ENCODE results near the gene DSCAML1. TPM values are rescaled to one million over a fixed set of nuclear protein-coding genes. Genes with fewer than 3 reads are reported as not detected.

Gene DSCAML1
- total RNA-seq, 6 donors from 2014 or later: 0.30 to 3.1 (median 1.3) TPM

DNA sequence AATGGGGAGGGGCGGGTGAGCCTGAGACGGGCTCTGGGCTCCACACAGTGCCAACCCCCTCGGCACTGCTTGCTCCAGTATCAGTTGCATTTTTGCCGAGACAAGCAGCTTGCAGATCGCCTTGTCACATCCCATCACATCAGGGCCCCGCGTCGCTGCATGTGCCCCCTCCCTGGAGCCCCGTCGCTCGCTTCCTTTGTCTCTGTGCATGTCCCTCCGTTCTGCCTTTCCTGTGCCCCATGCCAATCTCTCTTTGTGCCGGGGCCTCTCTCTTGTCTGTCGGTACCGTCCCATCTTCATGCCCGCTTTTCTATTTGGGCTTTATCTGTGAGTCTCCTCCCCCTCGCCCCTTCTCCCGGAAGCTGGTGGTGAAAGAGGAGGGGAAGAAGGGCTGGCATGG is 267.2 kb downstream of the DSCAML1 start:
- Histone ChIP-seq H3K36me3 (no peaks in the 10 kb centered on the region), H3K27me3 (no peaks in the 10 kb centered on the region), H3K4me1 (peaks cover 0 to 5% (median 0%) of the 10 kb centered on the region in 4 donors), H3K4me3 (no peak overlapping the region), H3K27ac (no peak overlapping the region), H3K9me3 (no peaks in the 10 kb centered on the region)
- DNase-seq (no peak), ATAC-seq (ENCODE audit: low FRiP score in 2 of 2) (no peak)
- WGBS, 2 donors: 65% methylated on average over 18 of the region's 18 CpGs
- TF ChIP-seq POLR2A (IDR thresholded peaks at IDR 0.05) (no peak), POLR2AphosphoS5 (IDR thresholded peaks at IDR 0.05) (no peak), EP300 (IDR thresholded peaks at IDR 0.05) (no peak)
- TF ChIP-seq, protein P1, sequence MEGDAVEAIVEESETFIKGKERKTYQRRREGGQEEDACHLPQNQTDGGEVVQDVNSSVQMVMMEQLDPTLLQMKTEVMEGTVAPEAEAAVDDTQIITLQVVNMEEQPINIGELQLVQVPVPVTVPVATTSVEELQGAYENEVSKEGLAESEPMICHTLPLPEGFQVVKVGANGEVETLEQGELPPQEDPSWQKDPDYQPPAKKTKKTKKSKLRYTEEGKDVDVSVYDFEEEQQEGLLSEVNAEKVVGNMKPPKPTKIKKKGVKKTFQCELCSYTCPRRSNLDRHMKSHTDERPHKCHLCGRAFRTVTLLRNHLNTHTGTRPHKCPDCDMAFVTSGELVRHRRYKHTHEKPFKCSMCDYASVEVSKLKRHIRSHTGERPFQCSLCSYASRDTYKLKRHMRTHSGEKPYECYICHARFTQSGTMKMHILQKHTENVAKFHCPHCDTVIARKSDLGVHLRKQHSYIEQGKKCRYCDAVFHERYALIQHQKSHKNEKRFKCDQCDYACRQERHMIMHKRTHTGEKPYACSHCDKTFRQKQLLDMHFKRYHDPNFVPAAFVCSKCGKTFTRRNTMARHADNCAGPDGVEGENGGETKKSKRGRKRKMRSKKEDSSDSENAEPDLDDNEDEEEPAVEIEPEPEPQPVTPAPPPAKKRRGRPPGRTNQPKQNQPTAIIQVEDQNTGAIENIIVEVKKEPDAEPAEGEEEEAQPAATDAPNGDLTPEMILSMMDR (IDR thresholded peaks at IDR 0.05): no peak

DNA sequence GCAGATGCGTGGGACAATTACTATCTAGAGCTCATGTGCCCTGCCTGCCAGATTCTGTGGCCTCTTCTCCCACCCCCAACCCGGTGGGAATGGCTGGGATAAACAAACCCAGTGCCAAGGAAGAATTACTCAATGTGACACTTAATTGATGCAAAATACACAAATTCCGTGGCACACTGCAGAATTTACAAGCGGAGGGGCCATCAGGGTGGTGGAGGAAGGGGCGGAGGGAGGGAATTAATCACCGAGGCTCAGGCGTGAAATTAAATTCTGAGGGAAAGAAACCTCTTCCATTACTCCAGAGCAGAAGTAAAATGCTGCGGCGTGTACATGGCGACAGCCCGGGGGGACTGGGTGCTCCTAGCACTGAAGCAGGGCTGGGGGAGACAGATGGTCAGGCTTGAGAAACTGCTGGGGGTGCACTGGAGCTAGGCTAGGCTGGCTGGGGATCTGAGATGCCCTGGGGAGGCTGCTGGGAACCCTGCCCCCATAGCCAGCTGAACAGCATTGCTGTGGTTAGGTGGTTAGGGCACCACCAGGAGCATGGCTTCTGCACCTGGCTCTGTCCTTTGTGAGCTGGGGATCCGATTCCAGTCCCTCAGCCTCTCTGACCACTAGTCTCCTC is 268.8 kb downstream of the DSCAML1 start:
- DNase-seq (no peak), ATAC-seq (ENCODE audit: low FRiP score in 2 of 2) (no peak)
- Histone ChIP-seq H3K27me3 (no peaks in the 10 kb centered on the region), H3K36me3 (no peaks in the 10 kb centered on the region), H3K9me3 (no peaks in the 10 kb centered on the region), H3K4me1 (peaks cover 0 to 5% (median 0%) of the 10 kb centered on the region in 4 donors), H3K27ac (no peak overlapping the region), H3K4me3 (no peak overlapping the region)
- 65 to 68% methylated on average over 12 of the region's 12 CpGs for WGBS, 2 donors
- TF ChIP-seq POLR2AphosphoS5 (IDR thresholded peaks at IDR 0.05): no peak

DNA sequence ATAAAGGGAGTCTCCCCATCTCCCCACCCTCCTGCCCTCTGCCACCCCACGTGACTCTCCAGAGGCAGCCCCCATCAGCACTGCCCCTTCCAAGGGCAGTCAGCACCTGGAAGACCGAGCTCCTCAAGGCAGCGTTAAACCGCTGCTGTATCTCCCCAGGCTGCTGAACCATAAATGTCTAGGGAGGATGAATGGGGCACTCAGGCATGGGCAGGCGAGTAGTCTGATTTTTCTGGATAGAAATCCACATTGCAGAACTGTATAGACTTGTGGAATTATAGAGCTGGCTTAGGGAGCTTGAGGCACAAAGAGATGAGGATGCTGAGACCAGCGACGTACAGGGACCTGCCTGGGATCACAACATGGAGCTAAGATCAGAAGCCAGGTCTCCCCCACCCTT is 269.7 kb downstream of the DSCAML1 start:
- Histone ChIP-seq H3K4me3 (no peak overlapping the region), H3K36me3 (no peaks in the 10 kb centered on the region), H3K27ac (no peak overlapping the region), H3K9me3 (no peaks in the 10 kb centered on the region), H3K4me1 (peaks cover 0 to 5% (median 0%) of the 10 kb centered on the region in 4 donors), H3K27me3 (no peaks in the 10 kb centered on the region)
- TF ChIP-seq EP300 (IDR thresholded peaks at IDR 0.05) (no peak), POLR2AphosphoS5 (IDR thresholded peaks at IDR 0.05) (no peak), POLR2A (IDR thresholded peaks at IDR 0.05) (no peak)
- TF ChIP-seq, protein P1 (IDR thresholded peaks at IDR 0.05): no peak
- no peak for DNase-seq
- WGBS, 2 donors: 87 to 89% methylated on average over 7 of the region's 7 CpGs
- ATAC-seq (ENCODE audit: low FRiP score in 2 of 2): no peak

DNA sequence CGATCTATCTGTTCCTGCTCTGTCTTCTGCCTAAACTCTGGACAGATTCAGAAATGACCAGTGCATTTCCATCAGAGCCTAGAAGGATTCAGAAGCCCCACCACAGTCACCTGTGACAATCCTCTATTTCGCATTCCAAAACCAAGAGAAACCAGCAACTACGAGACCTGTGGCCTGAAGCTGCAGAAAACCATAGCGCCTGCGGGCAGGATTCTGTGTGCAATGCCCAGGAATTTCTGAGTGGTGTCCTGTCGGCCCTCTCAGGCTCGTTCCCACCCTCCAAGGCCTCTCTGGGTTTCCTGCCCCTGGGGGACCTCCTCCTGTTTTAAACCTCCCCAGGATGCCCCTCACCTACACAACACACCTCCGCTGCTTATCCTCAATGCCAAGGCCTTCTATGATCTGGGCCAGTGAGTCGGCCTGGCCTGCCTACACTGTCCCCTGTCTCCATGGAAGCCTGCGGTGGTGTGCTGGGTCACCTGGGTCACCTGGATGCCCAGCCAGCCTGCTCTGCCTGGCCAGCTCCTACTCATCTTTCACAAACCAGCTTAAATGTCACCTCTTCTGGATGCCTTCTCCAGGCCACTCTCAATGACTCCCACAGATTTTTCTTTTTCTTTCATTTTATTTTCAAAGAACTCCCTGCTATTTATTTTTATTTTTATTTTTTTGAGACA is 271.0 kb downstream of the DSCAML1 start:
- Histone ChIP-seq H3K27me3 (no peaks in the 10 kb centered on the region), H3K4me3 (no peak overlapping the region), H3K9me3 (no peaks in the 10 kb centered on the region), H3K36me3 (no peaks in the 10 kb centered on the region), H3K4me1 (peaks cover 0 to 5% (median 0%) of the 10 kb centered on the region in 4 donors), H3K27ac (no peak overlapping the region)
- DNase-seq (no peak), ATAC-seq (ENCODE audit: low FRiP score in 2 of 2) (no peak)
- TF ChIP-seq, protein P1 (IDR thresholded peaks at IDR 0.05): no peak
- TF ChIP-seq POLR2AphosphoS5 (IDR thresholded peaks at IDR 0.05) (no peak), EP300 (IDR thresholded peaks at IDR 0.05) (no peak), POLR2A (IDR thresholded peaks at IDR 0.05) (no peak)
- WGBS, 2 donors: 84 to 87% methylated on average over 10 of the region's 10 CpGs

DNA sequence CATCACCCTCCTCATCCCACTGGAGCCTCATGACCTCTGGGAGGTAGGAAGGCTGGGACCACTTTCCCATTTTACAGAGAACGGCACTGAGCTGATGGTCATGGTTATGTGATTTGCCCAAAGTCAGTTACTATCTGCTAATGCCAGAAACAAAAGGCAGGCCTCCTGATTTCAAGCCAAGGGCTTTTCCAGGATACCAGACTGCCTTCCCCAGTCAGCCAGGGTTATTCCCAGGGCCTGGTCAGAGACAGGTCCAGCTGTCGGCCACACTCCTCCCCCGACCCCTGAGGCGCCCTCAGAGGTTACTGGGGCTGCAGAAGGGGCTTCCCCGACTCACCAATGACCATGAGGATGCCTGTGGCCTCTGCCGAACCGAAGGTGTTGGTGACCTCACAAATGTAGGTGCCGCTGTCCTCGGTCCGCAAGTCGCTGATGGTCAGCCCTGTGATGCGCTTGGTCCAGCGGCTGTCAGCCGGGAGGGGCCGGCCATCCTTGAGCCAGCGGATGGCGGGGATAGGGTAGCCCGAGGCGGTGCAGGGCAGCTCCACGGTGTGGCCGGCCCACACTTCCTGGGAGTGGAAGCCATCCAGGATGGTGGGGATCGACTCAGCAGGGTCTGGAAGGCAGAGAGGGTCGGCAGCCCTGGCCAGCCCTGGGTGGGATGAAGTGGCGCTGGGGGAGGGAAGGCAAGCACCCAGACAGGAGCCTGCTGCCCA is 272.4 kb downstream of the DSCAML1 start:
- ATAC-seq (ENCODE audit: low FRiP score in 2 of 2): no peak
- TF ChIP-seq, protein P1 (IDR thresholded peaks at IDR 0.05): no peak
- no peak for TF ChIP-seq POLR2AphosphoS5 (IDR thresholded peaks at IDR 0.05)
- no peak for TF ChIP-seq POLR2A (IDR thresholded peaks at IDR 0.05)
- no peak for TF ChIP-seq EP300 (IDR thresholded peaks at IDR 0.05)
- Histone ChIP-seq H3K4me1 (peaks cover 0 to 4% (median 0%) of the 10 kb centered on the region in 4 donors), H3K4me3 (no peak overlapping the region), H3K27me3 (no peaks in the 10 kb centered on the region), H3K36me3 (no peaks in the 10 kb centered on the region), H3K27ac (no peak overlapping the region), H3K9me3 (no peaks in the 10 kb centered on the region)
- 91 to 94% methylated on average over 11 to 24 of the region's 24 CpGs for WGBS, 2 donors
- peak in 1 of 2 donors; percentile 76 for DNase-seq

Measured in upper lobe of left lung (tissue), 6 donors.